GM19438 (cell line): ENCODE data around the gene PSMB7.

ENCODE experiments used
- ATAC-seq: cut with Tn5 transposase; IDR thresholded peaks from one replicate; pipeline ENCODE4 v1.9.1; 2021; ENCODE audit warnings: low read depth; ENCODE audit not compliant: unreplicated experiment

PSMB7 gene

GRCh38 chr9:124347968-124348358 is 67.3 kb downstream of the PSMB7 start:
- ATAC-seq: no peak

- ATAC-seq: no peak
Observed at GRCh38 chr9:124347206-124347967, 67.9 kb downstream of the PSMB7 start.

GRCh38 chr9:124346347-124347163 is 68.7 kb downstream of the PSMB7 start:
- no peak for ATAC-seq

DNA sequence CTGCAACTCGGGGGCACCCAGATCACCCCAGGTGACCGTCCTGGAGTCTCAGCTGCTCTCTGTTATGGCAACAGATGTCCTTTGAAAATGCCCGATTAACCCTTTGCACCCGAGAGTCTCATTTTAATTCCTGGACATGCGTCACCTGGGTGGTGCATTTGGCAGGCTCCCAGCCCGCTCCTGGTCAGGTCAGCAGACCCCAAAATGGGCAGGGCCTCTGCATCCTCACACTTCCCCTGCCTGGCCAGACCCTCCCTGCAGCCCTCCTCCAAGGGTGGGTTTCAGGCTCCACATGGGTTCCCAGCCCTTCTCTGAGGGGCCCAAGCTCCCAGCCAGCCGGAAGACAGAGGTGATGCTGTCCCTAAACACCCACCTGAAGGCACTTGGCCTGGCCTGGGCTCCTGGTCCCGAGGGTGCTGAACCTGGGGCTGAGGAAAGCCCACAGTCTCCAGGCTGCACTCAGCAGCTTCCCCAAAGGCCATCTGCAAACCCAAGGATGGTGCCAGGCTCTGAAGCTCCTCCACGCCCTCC is 69.4 kb downstream of the PSMB7 start:
- no peak for ATAC-seq

DNA sequence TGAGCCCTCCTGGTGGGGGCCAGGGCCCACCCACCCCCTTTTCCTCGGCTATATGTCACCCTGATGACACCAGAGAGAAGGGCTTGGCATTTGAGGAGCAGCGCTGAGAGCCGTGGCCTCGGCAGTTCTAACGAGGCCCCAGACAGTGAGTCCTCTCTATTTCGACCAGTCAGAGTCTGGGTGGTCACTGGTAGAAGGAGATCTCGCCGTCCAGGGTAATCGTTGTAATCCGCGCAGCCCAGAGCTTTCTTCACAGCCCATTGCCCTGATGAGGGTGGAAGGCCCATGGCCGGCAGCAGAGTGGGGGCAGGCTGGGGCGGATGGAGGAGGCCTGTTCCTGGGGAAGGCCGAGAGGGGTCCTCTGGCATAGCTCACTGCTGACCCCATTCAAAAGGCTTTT is 70.2 kb downstream of the PSMB7 start:
- no peak for ATAC-seq

DNA sequence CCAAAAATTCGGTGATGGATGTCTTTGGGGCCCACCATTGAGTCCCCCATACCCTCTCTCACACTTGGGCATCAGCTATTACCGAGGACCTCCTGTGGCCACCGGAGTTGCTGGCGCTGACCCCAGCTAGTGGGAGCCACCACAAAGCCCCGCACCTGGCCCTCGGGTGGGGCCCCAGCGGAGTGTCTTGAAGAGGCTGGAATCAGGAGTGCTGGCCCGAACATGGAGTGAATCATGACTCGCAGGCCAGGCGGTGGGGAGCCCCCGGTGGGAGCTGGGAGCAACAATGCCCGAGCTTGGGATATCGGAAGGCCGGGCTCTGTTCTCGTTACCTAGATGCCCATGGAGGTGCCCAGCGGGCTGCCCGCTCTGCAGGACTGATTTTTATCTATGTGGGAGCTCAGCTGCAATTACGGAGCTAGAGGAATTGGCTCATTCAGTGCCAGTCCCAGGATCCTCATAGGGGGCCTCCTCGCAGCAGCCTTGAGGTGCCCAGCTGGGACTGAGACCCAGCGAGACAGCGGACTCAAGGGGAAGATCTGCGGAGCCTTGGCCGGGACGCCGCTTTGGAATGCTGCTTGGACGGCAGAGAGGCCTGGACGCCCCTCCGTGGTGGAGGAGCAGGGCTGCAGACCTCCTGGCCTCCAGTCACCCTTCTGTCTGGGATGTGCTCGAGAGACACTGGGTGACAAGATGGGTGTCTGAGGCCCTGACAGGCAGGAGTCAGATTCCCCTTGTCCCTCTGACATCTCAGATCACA is 70.8 kb downstream of the PSMB7 start:
- ATAC-seq: no peak

GRCh38 chr9:124343533-124344290 is 71.5 kb downstream of the PSMB7 start:
- no peak for ATAC-seq

GRCh38 chr9:124342776-124343485 is 72.3 kb downstream of the PSMB7 start:
- no peak for ATAC-seq

DNA sequence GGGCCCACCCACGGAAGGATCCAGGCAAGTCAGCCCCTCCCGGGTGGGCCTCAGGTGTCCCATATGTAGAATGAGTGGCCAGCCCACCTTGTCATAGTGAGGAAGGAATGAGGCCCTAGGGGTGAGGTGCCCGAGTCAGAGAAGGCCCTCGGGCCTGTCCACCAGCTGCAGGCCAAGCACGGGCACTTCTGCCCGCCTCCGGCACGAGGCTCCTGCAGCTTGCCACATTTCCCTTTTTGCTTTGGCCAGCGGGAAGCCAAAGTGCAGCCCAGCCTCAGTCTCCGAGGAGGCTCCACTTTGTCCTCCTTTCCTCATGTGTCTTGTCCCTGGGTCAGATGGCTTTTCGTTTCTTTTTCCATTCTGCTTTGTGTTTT is 72.9 kb downstream of the PSMB7 start:
- ATAC-seq: no peak

- no peak for ATAC-seq
Observed at GRCh38 chr9:124341455-124342170, 73.6 kb downstream of the PSMB7 start.

DNA sequence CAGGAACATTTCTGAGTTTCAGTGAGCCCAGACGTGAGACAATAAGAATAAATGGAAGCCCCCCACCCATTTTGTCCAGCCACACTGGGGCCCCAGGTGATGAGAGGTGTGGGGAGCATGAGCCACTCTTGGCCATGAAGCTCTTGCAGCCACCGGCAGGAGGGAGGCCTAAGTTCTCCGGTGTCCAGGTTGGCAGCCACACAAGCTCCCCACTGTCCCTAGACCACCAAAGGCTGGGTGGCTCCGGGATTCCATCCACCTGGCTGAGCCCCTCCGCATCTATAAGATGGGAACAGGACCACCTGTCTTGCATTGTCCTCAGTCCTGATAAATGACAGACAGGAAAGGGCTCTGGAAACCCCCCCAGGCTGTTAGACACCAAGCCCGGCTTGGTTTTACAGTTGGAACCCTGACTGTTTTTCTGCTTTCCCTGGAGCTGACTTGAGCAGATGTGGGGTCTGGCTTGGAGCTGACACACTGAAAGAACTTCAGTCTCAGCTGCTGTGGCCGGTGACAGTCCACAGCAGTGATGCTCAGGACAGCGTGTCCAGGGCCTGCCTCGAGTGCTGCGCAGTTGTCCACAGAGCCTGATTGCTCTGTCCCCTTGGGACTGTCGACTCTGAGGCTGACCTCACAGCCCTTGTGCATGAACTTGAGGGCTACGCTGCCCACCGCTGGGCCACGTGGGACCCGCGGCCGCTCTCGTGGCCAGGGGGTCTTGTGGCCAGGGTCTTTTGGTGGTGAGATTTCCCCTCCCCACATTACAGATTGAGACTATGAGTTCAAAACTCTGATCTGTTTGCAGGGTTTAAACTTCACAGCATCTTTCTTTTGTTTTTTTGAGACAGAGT is 74.8 kb downstream of the PSMB7 start:
- no peak for ATAC-seq

DNA sequence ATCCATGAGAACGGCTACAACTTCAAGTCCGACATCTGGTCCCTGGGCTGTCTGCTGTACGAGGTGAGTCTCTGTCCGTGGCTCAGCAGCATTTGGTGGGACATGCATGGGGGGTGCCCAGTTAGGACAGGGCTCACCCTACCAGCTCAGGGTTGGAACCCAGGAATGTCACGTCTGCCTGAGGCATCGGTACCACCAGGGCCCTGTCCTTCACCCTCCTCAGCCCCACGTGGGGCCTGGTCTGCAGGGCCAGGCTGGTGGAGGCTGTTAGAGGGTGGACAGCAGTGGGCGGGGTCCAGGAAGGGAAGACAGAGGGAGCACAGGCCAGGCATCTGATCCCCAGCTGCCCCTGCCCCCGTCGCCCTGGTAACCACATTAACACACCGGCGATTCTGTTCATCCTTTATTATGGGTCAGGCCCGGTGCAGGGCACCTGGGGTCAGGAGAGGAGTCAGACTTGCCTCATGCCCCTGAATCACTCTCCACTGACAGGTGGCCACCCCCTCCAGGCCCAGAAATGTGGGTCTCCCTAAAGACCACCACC is 75.6 kb downstream of the PSMB7 start:
- ATAC-seq: no peak

DNA sequence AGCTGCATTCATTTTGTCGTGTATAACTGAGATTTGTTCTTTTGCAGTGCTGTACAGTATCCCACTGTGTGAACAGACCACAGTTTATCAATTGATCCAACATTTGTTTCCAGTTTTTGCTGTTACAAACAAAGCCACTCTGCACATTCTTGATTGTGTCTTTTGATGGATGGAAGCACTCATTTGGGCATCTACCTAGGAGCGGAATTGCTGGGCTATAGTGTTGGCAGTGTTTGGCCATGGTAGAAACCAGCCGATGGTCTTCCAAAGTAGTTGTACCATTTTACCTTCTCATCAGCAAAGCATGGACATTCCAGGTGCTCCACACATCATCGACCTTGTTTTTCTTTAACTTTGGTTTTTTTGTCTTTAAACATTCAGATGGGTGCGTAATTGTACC is 77.7 kb downstream of the PSMB7 start:
- ATAC-seq: no peak

DNA sequence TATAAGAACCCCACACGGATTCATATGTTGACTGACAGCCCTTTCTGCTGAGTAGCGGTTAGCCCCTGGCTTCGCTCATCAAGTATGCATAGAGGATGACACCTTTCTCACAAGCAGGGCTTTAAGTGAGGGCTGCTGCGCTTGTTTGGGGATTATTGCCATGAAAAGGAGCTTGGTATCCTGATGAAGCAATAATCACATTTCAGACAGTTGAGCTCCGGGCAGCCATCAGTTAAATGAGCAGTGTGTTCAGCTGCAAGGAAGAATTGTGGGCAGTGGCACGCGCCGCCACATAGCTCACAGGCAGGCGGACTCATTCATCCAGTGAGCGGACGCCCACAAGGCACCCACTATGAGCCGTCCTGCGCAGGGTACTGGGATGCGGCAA is 79.9 kb downstream of the PSMB7 start:
- no peak for ATAC-seq

GRCh38 chr9:124334568-124335319 is 80.5 kb downstream of the PSMB7 start:
- ATAC-seq: no peak

GRCh38 chr9:124333203-124333579 is 82.1 kb downstream of the PSMB7 start:
- no peak for ATAC-seq
